LNCaP clone FGC (cell line): ENCODE results near the gene KIRREL3.

Experiments used
- DNase-seq: peaks from one replicate; pipeline ENCODE4 v3.0.0-alpha.2; 2011; ENCODE audit warnings: low read depth
- H3K4me3 ChIP-seq: 2 replicates; pipeline ENCODE4 v1.5.1; 2011; ENCODE audit warnings: mild to moderate bottlenecking, low read depth, low read length, control low read depth
- CTCF ChIP-seq: IDR thresholded peaks from 2 replicates; pipeline ENCODE4 v1.5.1; 2012; ENCODE audit warnings: mild to moderate bottlenecking; ENCODE audit not compliant: control insufficient read depth, insufficient read depth; ENCODE audit errors: extremely low read depth

Gene KIRREL3

GRCh38 chr11:126461996-126462395 is 538.6 kb downstream of the KIRREL3 start:
- no peak for DNase-seq
- no peak for TF ChIP-seq CTCF
- H3K4me3 ChIP-seq: no peak overlapping the region

- H3K4me3 ChIP-seq: no peak overlapping the region
- no peak for TF ChIP-seq CTCF
- DNase-seq: no peak
These were observed 539.5 kb downstream of the KIRREL3 start for GRCh38 chr11:126461096-126461440.

- no peak overlapping the region for H3K4me3 ChIP-seq
- no peak for DNase-seq
- TF ChIP-seq CTCF: no peak
These were observed 540.0 kb downstream of the KIRREL3 start for GRCh38 chr11:126460417-126461095.

GRCh38 chr11:126459691-126460281 is 540.8 kb downstream of the KIRREL3 start:
- no peak for TF ChIP-seq CTCF
- DNase-seq: no peak
- no peak overlapping the region for H3K4me3 ChIP-seq

- no peak overlapping the region for H3K4me3 ChIP-seq
- TF ChIP-seq CTCF: no peak
- DNase-seq: no peak
These were observed 542.8 kb downstream of the KIRREL3 start for GRCh38 chr11:126457817-126458216.

- no peak overlapping the region for H3K4me3 ChIP-seq
- TF ChIP-seq CTCF: no peak
- no peak for DNase-seq
These were observed 543.6 kb downstream of the KIRREL3 start for GRCh38 chr11:126456783-126457542.
